Measurements from ENCODE around the gene GARIN3. TPM values are rescaled to one million over a fixed set of nuclear protein-coding genes. Genes with fewer than 3 reads are reported as not detected.

The GARIN3 gene
- total RNA-seq, 2 donors from 2014 or later, result not detected

DNA sequence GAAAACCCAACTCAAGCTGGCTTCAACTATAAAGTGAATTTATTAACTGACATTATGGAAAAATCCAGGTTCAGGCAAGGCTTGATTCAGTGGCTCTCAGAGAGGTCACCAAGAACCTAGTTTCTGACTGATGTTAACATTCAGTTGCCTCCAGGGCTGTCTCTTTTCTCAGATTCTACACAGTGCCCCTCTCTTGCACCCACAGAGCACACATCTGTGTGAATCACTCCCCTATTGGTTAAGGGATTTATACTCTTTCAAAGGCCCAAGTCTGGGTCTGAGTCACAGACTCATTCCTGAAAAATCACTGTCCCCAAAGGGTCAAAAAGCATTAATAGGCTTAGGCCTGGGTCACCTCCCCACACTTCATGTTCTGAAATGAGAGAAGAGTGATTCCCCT lies 51.1 kb downstream of the GARIN3 start:
- Mint-ChIP-seq H3K4me3 (no peak overlapping the region), H3K27me3 (no peaks in the 10 kb centered on the region), H3K36me3 (ENCODE audit: low read depth) (no peaks in the 10 kb centered on the region), H3K4me1 (peaks cover 7% of the 10 kb centered on the region), H3K27ac (no peak overlapping the region)
- ATAC-seq (no peak), DNase-seq (no peak)
- no peaks in the 10 kb centered on the region for H3K9me3 ChIP-seq (ENCODE audit: control insufficient read depth, low read length, poor library complexity, severe bottlenecking)

DNA sequence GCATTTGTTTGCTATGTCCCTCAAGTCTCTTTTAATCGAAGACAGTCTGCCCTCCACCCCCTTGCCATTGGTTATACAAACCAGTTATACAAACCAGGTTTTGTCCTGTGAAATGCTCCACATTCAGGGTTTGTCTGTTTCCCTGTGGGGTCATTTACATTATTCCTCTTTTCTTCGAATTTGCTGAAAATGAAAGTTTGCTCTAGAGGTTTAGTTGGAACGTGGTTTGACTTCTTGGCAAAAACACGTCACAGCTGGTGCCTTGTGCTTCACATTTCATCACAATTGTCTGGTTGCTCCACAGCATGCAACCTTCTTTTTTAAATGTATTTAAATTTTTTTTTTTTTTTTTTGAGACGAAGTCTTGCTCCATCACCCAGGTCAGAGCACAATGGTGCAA lies 53.1 kb downstream of the GARIN3 start:
- Mint-ChIP-seq H3K4me3 (no peak overlapping the region), H3K27me3 (no peaks in the 10 kb centered on the region), H3K27ac (no peak overlapping the region), H3K4me1 (peaks cover 25% of the 10 kb centered on the region), H3K36me3 (ENCODE audit: low read depth) (no peaks in the 10 kb centered on the region)
- DNase-seq, result no peak
- ATAC-seq, result no peak
- H3K9me3 ChIP-seq (ENCODE audit: control insufficient read depth, low read length, poor library complexity, severe bottlenecking), result no peaks in the 10 kb centered on the region

Other genes with a start within 250 kb of the GARIN3 start
- 1 to 10 TPM in 1 of 2 donors, under 1 TPM in 1; 0.82 to 1.5 TPM for gene TIMD4, start 203.0 kb downstream of the GARIN3 start, total RNA-seq
- gene HAVCR1, start 107.1 kb downstream of the GARIN3 start, total RNA-seq, result 1 to 10 TPM; 1.1 to 1.4 TPM
- 1 to 10 TPM; 2.3 to 2.7 TPM for gene HAVCR2, start 57.2 kb downstream of the GARIN3 start, total RNA-seq
- gene MED7, start 23.4 kb downstream of the GARIN3 start, total RNA-seq, result 1 to 10 TPM; 6.3 to 7.8 TPM
- gene ITK, start 14.6 kb upstream of the GARIN3 start, total RNA-seq, result 100 to 1,000 TPM; 235 to 319 TPM
- gene CYFIP2, start 99.9 kb upstream of the GARIN3 start, total RNA-seq, result 100 to 1,000 TPM; 363 to 389 TPM

All from T-helper 17 cell (primary cell).